ENCODE results near the gene CRIP1.

GRCh38 chr14:105490267-105490571 lies 3.5 kb downstream of the CRIP1 start:
- TF ChIP-seq CTCF (IDR thresholded peaks at IDR 0.05) (no peak), POLR2AphosphoS5 (IDR thresholded peaks at IDR 0.05) (no peak)

Measured in breast epithelium (tissue), 3 donors.